Subcutaneous adipose tissue (tissue), 4 donors: ENCODE results near the gene MRNIP. TPM values are rescaled to one million over a fixed set of nuclear protein-coding genes. Genes with fewer than 3 reads are reported as not detected.

ENCODE experiments used
- CTCF ChIP-seq: fragments of 450-650 bp; IDR thresholded peaks from one replicate; pipeline ENCODE4 v1.5.1; 2016; ENCODE audit warnings: low read depth, mild to moderate bottlenecking, control low read depth, antibody characterized with exemption, moderate library complexity
- total RNA-seq, 4 donors: library from RNA; depleted of rRNA; stranded (reverse); fragments of >200 nt; gene quantifications; one replicate each; pipeline ENCODE4 v1.1.0, GENCODE V29; 2016

The MRNIP gene
- total RNA-seq, 4 donors from 2014 or later: 14.5 to 46.0 (median 31.0) TPM

GRCh38 chr5:179886190-179886911 is 27.7 kb upstream of the MRNIP start:
- TF ChIP-seq CTCF: no peak

GRCh38 chr5:179885491-179886090 is 27.0 kb upstream of the MRNIP start:
- no peak for TF ChIP-seq CTCF

DNA sequence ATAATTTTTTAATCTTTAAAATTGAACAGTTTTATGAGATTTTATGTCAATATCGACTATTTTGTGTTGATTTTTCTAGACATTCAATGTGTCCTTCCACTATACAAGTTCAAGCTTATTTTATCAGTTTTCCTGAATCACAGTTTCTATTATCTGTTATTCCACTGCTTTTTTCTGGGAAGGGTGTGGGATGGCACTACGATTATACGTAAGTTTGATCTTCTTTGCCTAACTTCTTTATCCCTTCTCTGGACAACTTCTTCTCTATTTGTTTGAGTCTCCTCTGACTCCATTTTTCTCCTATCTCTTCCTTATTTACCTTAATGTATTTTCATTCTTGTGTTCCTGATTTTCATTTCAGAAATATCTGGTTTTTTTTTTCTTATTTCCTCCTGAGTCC is 24.5 kb upstream of the MRNIP start:
- no peak for TF ChIP-seq CTCF

DNA sequence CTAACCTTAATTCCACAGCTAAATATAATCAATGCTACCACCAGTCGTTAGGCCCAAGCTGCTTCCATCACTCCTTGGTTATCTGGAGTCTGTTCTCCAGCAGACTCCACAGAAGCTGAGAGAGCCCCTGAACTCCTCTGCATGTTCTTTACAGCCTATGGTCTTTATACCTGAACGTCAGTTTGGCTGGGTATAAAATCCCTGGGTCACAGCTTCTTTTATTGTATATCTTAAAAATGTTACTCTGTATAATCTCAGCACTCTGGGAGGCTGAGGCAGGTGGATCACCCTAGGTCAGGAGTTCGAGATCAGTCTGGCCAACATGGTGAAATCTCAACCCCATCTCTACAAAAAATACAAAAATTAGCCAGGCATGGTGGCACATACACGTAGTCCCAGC is 23.7 kb upstream of the MRNIP start:
- no peak for TF ChIP-seq CTCF

- TF ChIP-seq CTCF: no peak
These were observed 22.4 kb upstream of the MRNIP start for GRCh38 chr5:179880848-179881590.

DNA sequence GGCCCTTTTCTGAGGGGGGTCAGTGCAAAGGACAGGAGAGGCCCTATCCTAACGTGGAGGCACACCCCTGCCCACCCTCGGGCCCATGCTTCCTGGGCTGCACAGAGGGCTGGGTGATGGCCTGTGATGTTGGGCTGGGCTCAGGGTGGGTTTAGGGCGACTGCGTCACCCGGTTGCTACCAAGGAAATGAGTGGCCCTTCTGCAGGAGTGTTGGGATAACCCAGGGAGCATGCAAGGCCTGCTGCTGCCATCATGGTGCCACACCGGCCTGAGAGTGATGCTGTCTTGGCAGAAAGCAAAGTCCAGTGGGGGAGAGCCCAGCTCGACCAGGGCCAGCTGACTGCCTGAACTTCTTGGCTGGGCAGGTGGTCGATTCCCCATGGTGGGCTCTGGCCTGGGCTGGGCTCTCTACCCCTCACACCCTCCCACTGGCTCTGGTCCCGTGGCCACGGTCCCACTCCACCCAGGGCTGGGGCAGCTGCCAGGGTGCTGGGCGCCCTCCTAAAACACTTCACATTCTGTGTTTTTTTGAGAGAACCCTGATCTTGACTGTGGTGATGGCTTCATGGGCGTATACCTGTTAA is 21.5 kb upstream of the MRNIP start:
- TF ChIP-seq CTCF: no peak

DNA sequence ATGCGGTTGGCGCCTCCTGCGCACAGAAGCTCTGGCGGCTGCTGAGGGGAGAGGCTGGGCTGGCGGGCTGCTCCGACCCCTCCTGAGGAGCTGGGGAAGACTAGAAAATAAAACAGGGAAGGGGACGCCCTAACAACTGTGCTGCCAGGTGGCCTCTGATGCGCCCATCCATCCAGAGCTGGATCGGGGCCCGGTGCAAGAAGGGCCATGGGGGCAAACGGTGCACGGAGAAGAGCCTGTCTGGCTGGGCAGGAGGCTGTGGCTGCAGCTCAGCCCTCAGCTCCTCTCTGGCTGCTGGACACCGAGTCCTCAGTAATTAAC is 21.0 kb upstream of the MRNIP start:
- TF ChIP-seq CTCF: no peak
